ENCODE measurements around the gene MRGPRG.

The MRGPRG gene

DNA sequence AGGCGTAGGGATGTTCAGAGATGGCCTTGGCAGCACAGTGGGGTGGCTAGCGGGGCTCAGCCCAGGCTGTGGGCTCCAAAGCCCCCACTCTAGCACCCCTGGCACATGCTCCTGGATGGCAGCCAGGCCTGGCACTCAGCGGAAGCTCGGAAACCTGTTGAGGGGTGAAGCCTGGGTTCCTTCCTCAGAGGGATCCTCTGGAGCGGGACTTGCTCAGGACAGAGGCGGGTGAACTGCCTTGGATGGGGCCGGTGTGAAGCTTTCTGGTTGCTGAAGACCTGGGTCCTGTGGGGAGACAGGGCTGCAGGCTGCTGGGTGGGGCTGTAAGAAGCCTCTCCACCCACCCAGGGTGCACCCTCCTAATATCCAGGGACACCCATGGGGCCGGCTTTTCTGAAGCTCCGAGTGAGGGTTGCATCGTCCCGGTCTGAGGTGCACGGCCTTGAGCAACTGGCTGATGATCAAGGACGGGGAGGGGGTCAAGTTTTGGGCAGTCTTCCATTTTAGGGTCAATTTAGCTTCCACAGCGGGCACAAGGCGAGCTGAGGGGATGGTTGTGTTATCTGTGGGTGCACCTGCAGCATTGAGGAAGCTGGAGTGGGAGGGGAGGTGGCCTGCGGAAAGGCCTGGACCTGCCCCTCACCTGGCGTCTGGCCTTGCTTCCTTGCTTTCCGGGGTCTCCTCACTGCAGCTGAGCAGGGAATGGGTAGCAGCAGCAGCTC, 8.4 kb upstream of the MRGPRG start:
- DNase-seq (ENCODE audit: low read depth, low spot score): no peak
- Histone ChIP-seq H3K9ac (ENCODE audit: insufficient read length) (no peak overlapping the region), H3K9me3 (ENCODE audit: low read depth, low read length) (no peaks in the 10 kb centered on the region), H3K4me3 (no peak overlapping the region), H3K27ac (no peak overlapping the region), H3K36me3 (ENCODE audit: insufficient read depth, low read length) (no peaks in the 10 kb centered on the region)
- TF ChIP-seq POLR2AphosphoS5 (IDR thresholded peaks at IDR 0.05; ENCODE audit: borderline replicate concordance, low read depth, low read length) (no peak), FOXP2 (optimal IDR thresholded peaks at IDR 0.05; ENCODE audit: control extremely low read depth, extremely low read length, insufficient read depth) (no peak), EZH2 (IDR thresholded peaks at IDR 0.05) (no peak)

DNA sequence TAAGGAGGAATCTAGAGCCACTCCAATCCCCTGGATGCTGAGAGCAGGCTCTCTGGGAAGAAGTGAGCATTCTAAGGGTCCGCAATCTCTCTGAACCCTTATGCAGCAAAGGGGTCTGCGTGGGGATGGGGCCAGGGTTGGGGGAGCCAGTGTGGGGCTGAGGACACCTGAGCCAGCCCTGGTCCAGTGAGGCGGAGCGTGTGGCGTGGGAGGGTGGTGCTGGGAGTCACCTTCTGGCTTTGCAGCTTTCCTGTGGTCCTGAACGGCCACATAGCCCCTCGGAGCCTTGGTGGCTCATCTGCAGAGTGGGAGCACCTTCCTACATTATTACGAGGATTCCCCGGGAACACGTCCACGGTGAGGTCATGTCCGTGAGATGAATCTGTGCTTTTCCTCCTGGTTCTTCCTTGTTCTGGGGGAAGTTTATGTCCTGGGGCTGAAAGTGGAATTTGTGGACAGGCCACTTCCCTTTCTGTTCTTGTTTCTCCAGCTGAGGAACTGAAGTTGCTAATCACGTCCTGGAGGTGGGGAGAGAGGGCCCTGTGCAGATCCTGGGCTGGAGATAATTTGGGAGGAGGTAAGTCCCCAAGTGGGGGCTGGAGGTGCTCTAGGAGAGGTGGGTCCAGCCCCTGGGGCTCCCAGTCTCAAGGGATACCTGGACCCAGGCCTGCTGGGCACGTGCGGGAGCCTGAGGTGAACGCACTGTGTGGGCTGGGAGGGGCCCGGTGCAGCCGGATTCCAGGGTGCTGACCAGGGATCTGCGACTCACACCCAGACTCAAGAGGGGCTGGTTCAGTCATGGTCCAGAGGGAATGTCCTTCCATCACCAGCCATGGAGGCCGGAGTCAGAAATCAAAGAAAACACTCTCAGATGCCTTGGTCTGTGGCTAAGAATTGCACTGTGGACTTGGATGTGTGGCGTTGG, 7.5 kb upstream of the MRGPRG start:
- TF ChIP-seq FOXP2 (optimal IDR thresholded peaks at IDR 0.05; ENCODE audit: control extremely low read depth, extremely low read length, insufficient read depth): no peak
- no peak for TF ChIP-seq POLR2AphosphoS5 (IDR thresholded peaks at IDR 0.05; ENCODE audit: borderline replicate concordance, low read depth, low read length)
- TF ChIP-seq EZH2 (IDR thresholded peaks at IDR 0.05): no peak
- no peak for DNase-seq (ENCODE audit: low read depth, low spot score)
- Histone ChIP-seq H3K9me3 (ENCODE audit: low read depth, low read length) (no peaks in the 10 kb centered on the region), H3K9ac (ENCODE audit: insufficient read length) (no peak overlapping the region), H3K4me3 (no peak overlapping the region), H3K36me3 (ENCODE audit: insufficient read depth, low read length) (no peaks in the 10 kb centered on the region), H3K27ac (no peak overlapping the region)

DNA sequence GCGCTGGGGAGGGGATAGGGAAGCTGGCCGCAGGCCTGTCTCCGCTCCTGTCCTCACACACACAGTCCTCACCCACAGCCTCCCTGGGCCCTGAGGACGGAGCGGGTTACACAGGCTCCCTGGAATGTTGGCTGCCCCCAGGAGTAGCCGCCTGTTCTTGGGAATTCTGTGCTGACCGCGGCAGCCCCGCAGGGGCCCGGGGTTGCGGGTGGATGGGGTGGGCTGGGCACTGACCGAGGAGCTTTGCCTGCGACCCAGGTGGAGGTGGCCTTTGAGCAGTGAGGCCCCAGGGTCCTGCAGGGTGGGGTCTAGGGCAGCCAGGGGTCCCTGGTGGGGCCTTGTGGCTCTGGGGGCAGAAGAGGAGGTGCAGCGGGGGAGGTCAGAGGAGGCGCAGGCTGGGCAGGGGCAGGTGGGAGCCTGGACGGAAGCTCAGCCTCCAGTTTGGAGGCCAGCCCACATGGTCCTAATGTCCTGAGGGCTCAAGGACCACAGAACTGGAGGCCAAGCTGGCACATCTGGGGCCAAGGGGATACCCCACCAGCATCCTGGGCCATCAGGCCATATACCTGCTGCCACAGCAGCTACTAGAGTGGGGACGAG, 6.6 kb upstream of the MRGPRG start:
- TF ChIP-seq POLR2AphosphoS5 (IDR thresholded peaks at IDR 0.05; ENCODE audit: borderline replicate concordance, low read depth, low read length) (no peak), EZH2 (IDR thresholded peaks at IDR 0.05) (no peak), FOXP2 (optimal IDR thresholded peaks at IDR 0.05; ENCODE audit: control extremely low read depth, extremely low read length, insufficient read depth) (no peak)
- no peak for DNase-seq (ENCODE audit: low read depth, low spot score)

DNA sequence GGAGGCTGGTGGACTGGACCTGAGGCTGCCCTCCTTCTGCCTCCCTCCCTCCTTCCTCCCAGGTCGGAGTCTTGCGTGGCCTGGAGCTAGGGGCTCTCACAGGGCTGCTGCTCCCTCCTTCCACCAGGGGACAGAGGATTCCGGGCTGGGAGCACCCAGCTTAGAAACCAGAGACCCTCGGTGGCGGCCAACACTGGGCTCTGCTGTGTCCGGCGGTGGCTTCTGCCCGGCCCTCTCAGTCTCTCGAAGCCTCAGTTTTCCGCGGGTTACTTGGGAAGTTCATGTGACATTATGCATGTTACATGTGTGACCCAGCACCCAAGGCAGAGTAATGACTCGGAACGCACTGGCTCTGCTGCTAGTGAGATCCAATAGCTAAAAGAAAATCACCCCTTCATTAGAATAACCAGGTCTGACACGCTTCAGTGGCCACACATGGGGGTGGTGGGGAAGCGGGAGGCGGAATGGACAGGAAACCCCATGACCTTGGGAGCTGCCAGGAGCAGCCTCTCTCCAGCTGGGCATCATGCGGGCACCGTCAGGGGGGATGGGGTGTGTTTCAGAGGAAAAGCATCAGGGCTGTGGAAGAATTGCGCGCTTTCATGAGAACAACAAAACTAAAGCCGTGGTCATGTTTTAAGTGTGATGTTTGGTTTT, 5.9 kb upstream of the MRGPRG start:
- DNase-seq (ENCODE audit: low read depth, low spot score): no peak
- TF ChIP-seq EZH2 (IDR thresholded peaks at IDR 0.05): no peak
- TF ChIP-seq FOXP2 (optimal IDR thresholded peaks at IDR 0.05; ENCODE audit: control extremely low read depth, extremely low read length, insufficient read depth): no peak
- no peak for TF ChIP-seq POLR2AphosphoS5 (IDR thresholded peaks at IDR 0.05; ENCODE audit: borderline replicate concordance, low read depth, low read length)
- H3K36me3 ChIP-seq (ENCODE audit: insufficient read depth, low read length): no peaks in the 10 kb centered on the region
- H3K4me3 ChIP-seq: no peak overlapping the region
- no peak overlapping the region for H3K27ac ChIP-seq
- H3K9me3 ChIP-seq (ENCODE audit: low read depth, low read length): no peaks in the 10 kb centered on the region
- H3K9ac ChIP-seq (ENCODE audit: insufficient read length): no peak overlapping the region

More for the DNA sequence above, 6.6 kb upstream of the MRGPRG start:
- no peaks in the 10 kb centered on the region for H3K9me3 ChIP-seq (ENCODE audit: low read depth, low read length)
- H3K27ac ChIP-seq: no peak overlapping the region
- no peak overlapping the region for H3K4me3 ChIP-seq
- H3K9ac ChIP-seq (ENCODE audit: insufficient read length): no peak overlapping the region
- H3K36me3 ChIP-seq (ENCODE audit: insufficient read depth, low read length): no peaks in the 10 kb centered on the region

DNA sequence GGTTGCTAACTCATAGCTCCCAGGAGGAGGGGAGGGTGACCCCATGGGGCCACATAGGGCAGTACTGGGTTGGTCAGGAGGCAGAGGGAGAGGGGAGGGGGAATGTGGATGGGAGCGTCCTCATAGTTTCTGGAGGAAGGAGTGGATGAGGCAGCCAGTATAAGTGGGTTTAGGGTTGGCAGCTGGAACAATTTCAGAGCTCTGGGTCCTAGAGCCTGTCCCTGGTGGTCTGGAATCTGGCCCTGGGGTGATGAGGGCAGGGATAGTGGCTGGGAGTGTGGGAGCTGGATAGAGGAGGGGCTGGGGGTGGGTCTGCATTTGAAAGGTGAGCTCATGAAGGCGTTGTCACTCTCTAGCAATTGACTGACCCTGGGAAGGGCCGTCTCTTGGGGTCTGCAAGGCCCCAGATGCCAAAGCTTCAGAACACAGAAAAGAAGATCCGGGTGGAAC, 5.3 kb upstream of the MRGPRG start:
- no peak for TF ChIP-seq EZH2 (IDR thresholded peaks at IDR 0.05)
- H3K36me3 ChIP-seq (ENCODE audit: insufficient read depth, low read length): no peaks in the 10 kb centered on the region
- no peak for DNase-seq (ENCODE audit: low read depth, low spot score)
- H3K9me3 ChIP-seq (ENCODE audit: low read depth, low read length): no peaks in the 10 kb centered on the region
- H3K9ac ChIP-seq (ENCODE audit: insufficient read length): no peak overlapping the region
- H3K27ac ChIP-seq: no peak overlapping the region
- no peak overlapping the region for H3K4me3 ChIP-seq

DNA sequence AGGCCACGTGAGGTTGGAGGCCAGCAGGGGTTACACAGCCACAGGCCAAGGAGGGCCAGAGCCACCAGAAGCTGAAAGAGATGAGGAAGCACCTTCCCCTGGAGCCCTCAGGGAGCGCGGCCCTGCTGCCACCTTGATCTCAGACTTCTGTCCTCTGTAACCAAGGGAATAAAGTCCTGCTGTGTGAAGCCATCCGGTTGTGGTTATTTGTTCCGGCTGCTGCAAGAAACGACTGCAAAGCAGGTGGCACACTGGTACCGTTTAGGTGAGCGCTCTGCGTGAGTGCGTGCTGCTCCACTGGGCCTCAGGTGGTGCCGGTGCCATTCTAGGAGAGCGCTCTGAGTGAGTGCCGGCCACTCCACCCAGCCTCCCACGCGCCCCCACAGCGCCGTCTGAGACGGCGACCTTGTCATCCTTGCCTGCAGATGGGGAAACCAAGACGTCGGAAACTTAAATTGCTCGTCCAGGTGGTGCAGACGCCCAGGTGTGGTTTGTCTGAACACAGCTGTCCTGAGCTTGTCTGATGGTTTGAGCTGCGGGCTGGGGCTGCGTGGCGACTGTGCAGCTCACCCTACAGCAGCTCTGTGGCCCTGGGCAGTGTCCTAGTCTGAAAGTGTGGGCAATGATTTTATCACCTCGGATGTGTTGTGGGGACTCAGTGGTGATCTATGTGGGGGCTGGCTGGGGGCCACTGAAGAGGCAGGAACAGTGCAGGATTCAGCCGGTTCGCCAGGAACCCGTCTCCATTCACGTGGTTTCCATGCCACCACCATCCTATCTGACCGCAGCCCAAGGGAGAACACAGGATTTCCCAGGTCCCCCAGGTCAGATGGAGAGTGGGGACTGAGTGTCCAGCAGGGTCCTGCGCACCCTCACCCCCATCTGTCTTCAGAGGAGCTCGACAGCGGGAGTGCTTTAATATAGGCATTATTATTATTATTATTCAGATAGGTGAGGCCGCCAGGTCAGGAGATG, 4.6 kb upstream of the MRGPRG start:
- no peak for TF ChIP-seq POLR2AphosphoS5 (IDR thresholded peaks at IDR 0.05; ENCODE audit: borderline replicate concordance, low read depth, low read length)
- no peak for TF ChIP-seq EZH2 (IDR thresholded peaks at IDR 0.05)
- no peak for TF ChIP-seq FOXP2 (optimal IDR thresholded peaks at IDR 0.05; ENCODE audit: control extremely low read depth, extremely low read length, insufficient read depth)
- Histone ChIP-seq H3K27ac (no peak overlapping the region), H3K4me3 (no peak overlapping the region), H3K9me3 (ENCODE audit: low read depth, low read length) (no peaks in the 10 kb centered on the region), H3K9ac (ENCODE audit: insufficient read length) (no peak overlapping the region), H3K36me3 (ENCODE audit: insufficient read depth, low read length) (no peaks in the 10 kb centered on the region)
- DNase-seq (ENCODE audit: low read depth, low spot score): no peak

All from SK-N-MC (cell line).